Body of pancreas (tissue), 4 donors: ENCODE data around the gene WWC2. TPM values are rescaled to one million over a fixed set of nuclear protein-coding genes. Genes with fewer than 3 reads are reported as not detected.

Source experiments
- ATAC-seq: fragments of 150-250 bp; one replicate; pipeline ENCODE4 v1.9.1; 2016
- DNase-seq, 4 donors: peaks; one replicate each; pipeline ENCODE4 v3.0.0-alpha.2; 2019
- H3K27ac ChIP-seq, 4 donors: fragments of 200-600 bp; sonication (generic); 1 replicate in 3 of 4; 2 replicates in 1 of 4; pipeline versions ENCODE4 v1.5.1 to v1.6.1; 2016 to 2019; ENCODE audit warnings: mild to moderate bottlenecking in 1 of 4, mixed read lengths in 1 of 4, moderate library complexity in 1 of 4
- H3K27me3 ChIP-seq, 2 donors: fragments of 200-600 bp; sonication (generic); one replicate each; pipeline ENCODE4 v1.6.0; 2016; ENCODE audit warnings: mild to moderate bottlenecking in 1 of 2
- H3K36me3 ChIP-seq, 2 donors: fragments of 200-600 bp; sonication (generic); replicated peaks in 1 of 2; 2 replicates each; pipeline ENCODE4 v1.5.1; 2016; ENCODE audit warnings: low read depth in 2 of 2; ENCODE audit not compliant: insufficient read depth in 1 of 2
- H3K4me1 ChIP-seq: fragments of 200-600 bp; sonication (generic); one replicate; pipeline ENCODE4 v1.6.0; 2016
- H3K4me3 ChIP-seq, 2 donors: fragments of 200-600 bp; sonication (generic); 1 replicate in 1 of 2; 2 replicates in 1 of 2; pipeline ENCODE4 v1.5.1; 2016 to 2019
- H3K9me3 ChIP-seq, 3 donors: fragments of 200-600 bp; sonication (generic); 1 replicate in 2 of 3; 2 replicates in 1 of 3; pipeline ENCODE4 v1.5.1; 2016
- POLR2A ChIP-seq, 3 donors: fragments of 450-650 bp; IDR thresholded peaks; one replicate each; pipeline ENCODE4 v1.6.1; 2016; ENCODE audit warnings: antibody characterized with exemption in 3 of 3, mild to moderate bottlenecking in 2 of 3
- WGBS, 2 donors: methylation state at CpG; one replicate each; pipeline ENCODE4 v1.1.5; 2017; 5-methylcytosine and 5-hydroxymethylcytosine counted together
- intact Hi-C: fragments of 100-400 bp; cut with DNase I; formaldehyde crosslinking; loops from one replicate; pipeline ENCODE4 v1.15.1; 2023
- total RNA-seq, 2 donors: library from RNA; depleted of rRNA; stranded (reverse); fragments of >200 nt; gene quantifications; one replicate each; pipeline ENCODE4 v1.1.0, GENCODE V29; 2016
- TF ChIP-seq, protein P1 (sequence below), 7 experiments: fragments of 450-650 bp in 4 of 7; fragments of 200-600 bp in 3 of 7; sonication (generic) in 3 of 7; IDR thresholded peaks; one replicate each; pipeline ENCODE4 v1.5.1; 2016 to 2019; ENCODE audit warnings: antibody characterized with exemption in 7 of 7

The WWC2 gene
- total RNA-seq, 2 donors from 2014 or later = 24.4 to 30.3 TPM

DNA sequence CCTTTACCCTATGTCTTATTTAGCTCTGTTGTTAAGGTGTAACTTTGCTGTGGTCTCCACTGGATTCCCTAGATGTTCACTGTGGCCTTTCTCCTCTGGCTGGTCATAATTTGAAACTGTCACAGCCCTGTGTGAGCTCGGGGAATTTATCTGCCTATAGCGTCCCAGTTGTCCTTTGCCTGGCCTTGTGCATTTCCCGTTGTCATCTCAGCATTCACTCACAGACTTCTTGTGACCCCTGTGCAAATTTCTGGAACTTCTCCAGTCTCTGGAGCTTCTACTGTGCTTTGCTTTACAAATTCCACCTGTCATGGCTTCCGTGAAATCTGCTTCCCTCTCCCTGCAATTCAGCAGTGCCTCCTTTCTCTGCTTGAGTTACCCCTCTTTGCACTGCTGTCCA is 106.7 kb downstream of the WWC2 start:
- no peaks in the 10 kb centered on the region for H3K9me3 ChIP-seq
- peaks cover 12% of the 10 kb centered on the region for H3K4me1 ChIP-seq
- no peak overlapping the region for H3K27ac ChIP-seq
- WGBS, 2 donors = 41 to 42% methylated on average over 4 of the region's 4 CpGs
- TF ChIP-seq, protein P1, sequence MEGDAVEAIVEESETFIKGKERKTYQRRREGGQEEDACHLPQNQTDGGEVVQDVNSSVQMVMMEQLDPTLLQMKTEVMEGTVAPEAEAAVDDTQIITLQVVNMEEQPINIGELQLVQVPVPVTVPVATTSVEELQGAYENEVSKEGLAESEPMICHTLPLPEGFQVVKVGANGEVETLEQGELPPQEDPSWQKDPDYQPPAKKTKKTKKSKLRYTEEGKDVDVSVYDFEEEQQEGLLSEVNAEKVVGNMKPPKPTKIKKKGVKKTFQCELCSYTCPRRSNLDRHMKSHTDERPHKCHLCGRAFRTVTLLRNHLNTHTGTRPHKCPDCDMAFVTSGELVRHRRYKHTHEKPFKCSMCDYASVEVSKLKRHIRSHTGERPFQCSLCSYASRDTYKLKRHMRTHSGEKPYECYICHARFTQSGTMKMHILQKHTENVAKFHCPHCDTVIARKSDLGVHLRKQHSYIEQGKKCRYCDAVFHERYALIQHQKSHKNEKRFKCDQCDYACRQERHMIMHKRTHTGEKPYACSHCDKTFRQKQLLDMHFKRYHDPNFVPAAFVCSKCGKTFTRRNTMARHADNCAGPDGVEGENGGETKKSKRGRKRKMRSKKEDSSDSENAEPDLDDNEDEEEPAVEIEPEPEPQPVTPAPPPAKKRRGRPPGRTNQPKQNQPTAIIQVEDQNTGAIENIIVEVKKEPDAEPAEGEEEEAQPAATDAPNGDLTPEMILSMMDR (IDR thresholded peaks at IDR 0.05) = no peak
- no peak for TF ChIP-seq POLR2A (IDR thresholded peaks at IDR 0.05)
- no peaks in the 10 kb centered on the region for H3K36me3 ChIP-seq
- intact Hi-C loops = no loop called here
- no peak for DNase-seq
- no peaks in the 10 kb centered on the region for H3K27me3 ChIP-seq
- H3K4me3 ChIP-seq = no peak overlapping the region
- ATAC-seq = no peak

DNA sequence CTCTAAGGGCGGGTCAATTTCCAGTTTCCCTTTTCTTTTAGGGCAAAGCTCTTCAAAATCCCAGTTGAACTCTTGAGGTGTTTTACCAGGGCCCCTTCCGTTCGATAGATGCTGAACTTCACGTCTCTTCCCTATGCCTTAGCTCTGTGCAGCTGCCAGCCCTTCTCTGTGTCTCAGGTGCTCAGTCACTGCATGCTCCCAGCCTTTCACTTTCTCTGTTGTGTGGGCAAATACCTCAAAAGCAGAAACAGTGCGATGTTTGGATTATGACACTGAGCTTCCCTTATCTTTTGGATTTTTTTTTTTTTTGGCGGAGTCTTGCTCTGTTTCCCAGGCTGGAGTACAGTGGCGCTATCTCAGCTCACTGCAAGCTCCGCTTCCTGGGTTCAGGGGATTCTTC is 112.5 kb downstream of the WWC2 start:
- no peak overlapping the region for H3K27ac ChIP-seq
- no peak overlapping the region for H3K4me3 ChIP-seq
- peaks cover 6% of the 10 kb centered on the region for H3K4me1 ChIP-seq
- DNase-seq (peak in 3 of 4 donors; percentile 21 to 48 (median 21)), ATAC-seq (peak; percentile 62)
- H3K27me3 ChIP-seq = no peaks in the 10 kb centered on the region
- TF ChIP-seq, protein P1 (IDR thresholded peaks at IDR 0.05) = no peak
- TF ChIP-seq POLR2A (IDR thresholded peaks at IDR 0.05) = no peak
- no peaks in the 10 kb centered on the region for H3K36me3 ChIP-seq
- intact Hi-C loops = no loop called here
- no peaks in the 10 kb centered on the region for H3K9me3 ChIP-seq
- WGBS, 2 donors = 46 to 55% methylated on average over 8 of the region's 8 CpGs

DNA sequence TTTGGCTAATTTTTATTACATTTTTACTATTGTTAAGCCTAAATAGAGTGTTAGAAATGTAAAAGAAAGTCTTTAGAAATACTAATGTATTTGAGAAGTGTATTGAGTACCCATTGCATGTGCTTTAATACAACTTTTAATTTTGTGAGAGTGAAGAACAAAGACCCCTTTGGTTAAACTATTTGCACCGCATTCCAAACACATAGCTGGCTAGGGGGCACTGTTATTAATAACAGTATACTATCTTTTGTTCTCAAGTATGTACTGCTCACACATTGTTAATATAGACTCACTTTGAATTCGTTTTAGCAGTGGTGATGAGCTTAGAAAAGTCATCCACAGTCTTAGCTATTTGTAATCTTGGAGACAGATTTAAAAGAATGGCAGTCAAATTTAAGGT is 114.9 kb downstream of the WWC2 start:
- intact Hi-C loops = no loop called here
- DNase-seq = no peak
- H3K27ac ChIP-seq = no peak overlapping the region
- H3K9me3 ChIP-seq = no peaks in the 10 kb centered on the region
- ATAC-seq = no peak
- TF ChIP-seq POLR2A (IDR thresholded peaks at IDR 0.05) = no peak
- TF ChIP-seq, protein P1 (IDR thresholded peaks at IDR 0.05) = no peak
- H3K36me3 ChIP-seq = no peaks in the 10 kb centered on the region
- WGBS, 2 donors = 61 to 67% methylated on average over 2 of the region's 2 CpGs
- H3K4me1 ChIP-seq = peaks cover 6% of the 10 kb centered on the region
- H3K4me3 ChIP-seq = no peak overlapping the region
- H3K27me3 ChIP-seq = no peaks in the 10 kb centered on the region

DNA sequence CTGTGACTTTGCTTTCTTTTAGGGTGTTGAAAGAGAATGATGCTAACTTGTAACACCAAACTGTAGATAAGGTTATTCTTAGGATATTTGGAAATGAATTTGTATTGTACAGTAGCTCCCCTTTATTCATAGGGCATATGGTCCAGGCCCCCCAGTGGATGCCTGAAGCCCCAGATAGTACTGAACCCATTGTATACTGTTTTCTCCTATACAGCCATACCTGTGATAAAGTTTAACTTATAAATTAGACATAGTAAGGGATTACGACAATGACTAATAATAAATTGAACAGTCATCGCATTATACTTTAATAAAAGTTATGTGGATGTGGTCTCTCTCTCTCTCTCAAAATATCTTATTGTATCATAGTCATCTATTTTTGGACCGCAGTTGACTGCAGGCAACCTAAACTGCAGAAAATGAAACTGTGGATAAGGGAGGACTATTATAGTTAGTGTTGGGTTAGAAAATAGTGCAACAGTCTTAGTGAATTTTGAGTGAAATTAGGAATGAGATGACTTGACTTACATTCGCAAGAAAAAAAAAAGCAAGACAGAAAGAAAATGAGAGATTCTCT is 115.9 kb downstream of the WWC2 start:
- H3K4me1 ChIP-seq = peaks cover 6% of the 10 kb centered on the region
- ATAC-seq = no peak
- intact Hi-C loops = no loop called here
- no peaks in the 10 kb centered on the region for H3K9me3 ChIP-seq
- H3K4me3 ChIP-seq = no peak overlapping the region
- no peaks in the 10 kb centered on the region for H3K27me3 ChIP-seq
- no peak for DNase-seq
- 95 to 96% methylated on average over 4 of the region's 4 CpGs for WGBS, 2 donors
- no peaks in the 10 kb centered on the region for H3K36me3 ChIP-seq
- no peak for TF ChIP-seq POLR2A (IDR thresholded peaks at IDR 0.05)
- TF ChIP-seq, protein P1 (IDR thresholded peaks at IDR 0.05) = no peak
- H3K27ac ChIP-seq = no peak overlapping the region

DNA sequence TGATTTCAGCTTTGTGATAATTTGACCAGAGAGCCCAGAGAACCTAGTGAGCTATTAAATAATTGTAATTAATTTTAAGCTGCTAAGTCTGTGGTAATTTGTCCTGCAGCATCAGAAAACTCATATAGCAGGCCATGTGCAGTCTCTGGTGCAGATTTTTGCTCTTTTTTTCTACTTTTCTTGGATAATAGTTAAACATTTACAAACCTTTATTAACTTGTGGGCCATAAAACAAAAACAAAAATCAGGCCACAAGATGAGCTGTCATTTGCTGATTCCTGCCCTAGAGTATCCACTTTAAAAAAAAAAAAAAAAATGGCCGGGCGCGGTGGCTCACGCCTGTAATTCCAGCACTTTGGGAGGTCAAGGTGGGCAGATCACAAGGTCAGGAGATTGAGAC is 121.2 kb downstream of the WWC2 start:
- DNase-seq (no peak), ATAC-seq (no peak)
- Histone ChIP-seq H3K27ac (no peak overlapping the region), H3K9me3 (no peaks in the 10 kb centered on the region), H3K27me3 (no peaks in the 10 kb centered on the region), H3K4me3 (no peak overlapping the region), H3K36me3 (no peaks in the 10 kb centered on the region), H3K4me1 (peaks cover 8% of the 10 kb centered on the region)
- WGBS, 2 donors = 95 to 98% methylated on average over 4 of the region's 4 CpGs
- intact Hi-C loops = no loop called here
- TF ChIP-seq POLR2A (IDR thresholded peaks at IDR 0.05) = no peak
- TF ChIP-seq, protein P1 (IDR thresholded peaks at IDR 0.05) = no peak
